GM19468 (cell line): Measurements from ENCODE around the gene GRIA4.

Experiments
- ATAC-seq: cut with Tn5 transposase; IDR thresholded peaks from one replicate; pipeline ENCODE4 v1.9.1; 2021; ENCODE audit warnings: mild to moderate bottlenecking, moderate library complexity, moderate number of reproducible peaks; ENCODE audit not compliant: unreplicated experiment; ENCODE audit errors: extremely low read depth

Gene GRIA4

DNA sequence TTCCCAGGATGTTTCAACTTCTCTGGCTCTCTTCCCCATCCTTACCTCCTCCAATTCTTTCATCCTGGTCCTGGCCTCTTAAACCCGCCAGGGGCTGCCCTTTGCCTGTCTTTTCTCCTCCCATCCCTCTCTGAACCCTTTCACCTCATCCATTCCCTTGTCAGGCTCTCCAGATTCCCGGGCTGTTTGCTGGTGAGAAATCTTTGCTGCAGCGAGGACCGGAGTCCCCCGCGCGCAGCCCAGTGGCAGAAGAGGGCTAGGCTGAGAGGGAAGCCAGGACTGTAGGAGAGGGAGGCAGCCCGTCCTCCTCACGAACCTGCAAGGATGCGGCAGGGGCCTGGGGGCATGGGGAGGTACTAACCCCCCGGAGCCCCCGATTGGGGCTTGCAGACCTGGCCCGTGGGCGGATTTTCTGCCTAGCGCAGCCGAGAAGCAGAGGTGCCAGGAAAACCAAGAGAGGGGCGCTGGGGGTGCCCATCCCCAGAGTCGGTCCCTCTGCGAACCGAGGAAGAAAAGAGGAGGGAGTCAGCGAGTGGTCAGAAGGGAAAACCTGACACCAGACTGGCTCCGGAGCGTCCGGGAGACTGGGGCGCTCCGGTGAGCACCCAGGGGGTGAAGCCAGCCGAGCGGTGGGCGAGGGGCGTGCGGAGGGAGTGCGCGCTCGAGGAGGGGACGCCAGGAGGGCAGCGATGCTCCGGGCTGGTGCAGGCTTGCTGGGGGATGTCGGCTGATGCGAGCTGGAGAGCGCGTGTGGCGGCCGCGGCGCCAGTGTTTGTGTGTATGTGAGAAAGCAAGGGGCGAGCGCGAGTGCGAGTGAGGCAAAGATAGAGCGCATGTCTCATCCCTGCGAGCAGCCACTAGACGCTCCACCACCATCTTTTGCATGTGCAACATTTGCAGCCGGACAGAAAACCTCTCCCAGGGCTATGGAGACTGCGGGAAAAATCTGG is at the start of gene GRIA4:
TSS of gene GRIA4 (plus strand) at position 242 of the 950 bp plus-strand sequence. CDS start 925 bp downstream, outside the sequence.
- no peak for ATAC-seq

DNA sequence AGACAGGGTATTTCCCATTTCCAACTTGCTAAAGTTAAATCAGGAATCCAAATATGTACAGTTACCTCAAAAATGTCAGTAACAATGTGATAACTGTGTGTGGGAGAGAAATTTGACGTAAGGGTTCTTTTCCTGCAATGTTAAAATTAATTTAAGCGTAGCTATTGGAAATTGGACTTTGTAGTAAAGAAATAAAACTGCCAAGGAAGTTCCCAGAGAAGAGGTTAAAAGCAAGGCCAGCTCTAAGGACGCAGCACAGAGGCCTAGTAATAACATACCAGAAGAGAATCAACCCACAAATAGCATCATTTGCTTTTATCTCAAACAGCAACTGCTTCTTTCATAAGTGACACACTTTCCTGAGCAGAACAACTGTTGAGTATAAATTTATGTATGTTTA is 36.8 kb upstream of the GRIA4 start:
- ATAC-seq, result no peak

DNA sequence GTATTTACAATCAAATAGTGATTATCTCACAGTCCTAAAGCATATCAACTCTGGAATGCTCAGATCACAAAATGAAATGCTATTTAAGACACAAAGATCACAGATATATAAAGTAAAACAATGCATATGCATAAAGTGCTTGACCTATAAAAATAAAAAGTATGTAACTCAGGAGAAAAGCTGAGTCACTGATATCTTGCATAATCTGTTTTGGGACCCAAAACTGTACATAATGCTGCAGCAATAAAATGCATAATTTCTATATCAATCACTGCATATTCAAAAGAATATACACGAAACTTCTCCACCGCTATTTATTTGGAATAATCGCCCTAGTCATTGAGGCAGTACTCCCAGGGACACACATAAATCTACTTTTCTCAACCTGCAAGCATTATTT is 34.9 kb upstream of the GRIA4 start:
- ATAC-seq, result no peak

DNA sequence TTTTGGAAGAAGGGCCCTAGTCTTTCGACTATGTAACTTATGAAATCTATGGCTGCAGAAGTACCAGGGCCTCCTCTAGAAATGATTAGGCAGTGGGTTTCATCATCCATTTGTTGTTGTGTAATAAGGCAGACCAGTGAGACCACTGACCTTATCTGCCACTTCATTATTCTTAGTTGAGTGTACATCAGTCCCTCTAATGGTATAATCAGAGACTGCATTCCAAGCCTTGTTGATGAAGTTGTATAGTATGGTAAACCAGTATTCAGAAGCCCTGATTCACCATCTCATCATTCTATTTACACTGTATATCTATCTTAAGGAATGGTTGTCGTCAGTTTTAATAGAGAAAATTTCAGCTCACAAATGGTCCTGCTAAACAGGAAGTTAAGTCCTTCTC is 32.2 kb upstream of the GRIA4 start:
- no peak for ATAC-seq

DNA sequence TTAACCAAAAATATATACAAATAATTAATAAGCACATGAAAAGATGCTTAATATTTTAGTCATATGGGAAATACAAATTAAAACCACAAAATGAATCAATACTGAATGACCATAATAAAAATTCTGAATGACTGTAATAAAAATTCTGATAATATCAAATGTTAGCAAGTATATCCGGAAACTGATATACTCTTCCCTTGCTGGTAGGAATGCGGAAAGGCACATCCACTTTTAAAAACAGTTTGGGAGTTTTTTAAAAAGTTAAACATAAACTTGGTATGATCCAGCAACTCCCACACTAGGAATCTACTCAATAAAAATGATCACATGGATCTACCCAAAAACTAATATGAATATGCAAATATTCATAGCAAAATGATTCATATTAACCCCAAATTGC is 30.8 kb upstream of the GRIA4 start:
- no peak for ATAC-seq

DNA sequence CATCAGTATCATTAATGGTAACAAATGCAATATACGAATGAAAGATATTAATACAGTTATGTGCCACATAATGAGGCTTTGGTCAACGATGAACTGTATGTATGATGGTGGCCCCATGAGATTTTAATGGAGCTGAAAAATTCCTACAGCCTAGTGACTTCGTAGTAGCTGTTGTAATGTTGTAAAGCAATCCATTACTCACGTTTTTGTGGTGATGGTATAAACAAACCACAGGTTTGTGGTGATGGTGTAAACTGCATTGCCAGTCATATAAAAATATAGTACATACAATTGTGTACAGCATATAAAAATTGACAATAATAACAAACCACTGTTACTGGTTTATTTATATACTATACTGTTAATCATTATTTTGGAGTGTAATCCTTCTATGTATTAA is 27.4 kb upstream of the GRIA4 start:
- no peak for ATAC-seq

GRCh38 chr11:105588001-105588400 is 21.9 kb upstream of the GRIA4 start:
- no peak for ATAC-seq

- no peak for ATAC-seq
These were observed 20.5 kb upstream of the GRIA4 start for GRCh38 chr11:105589346-105589745.

DNA sequence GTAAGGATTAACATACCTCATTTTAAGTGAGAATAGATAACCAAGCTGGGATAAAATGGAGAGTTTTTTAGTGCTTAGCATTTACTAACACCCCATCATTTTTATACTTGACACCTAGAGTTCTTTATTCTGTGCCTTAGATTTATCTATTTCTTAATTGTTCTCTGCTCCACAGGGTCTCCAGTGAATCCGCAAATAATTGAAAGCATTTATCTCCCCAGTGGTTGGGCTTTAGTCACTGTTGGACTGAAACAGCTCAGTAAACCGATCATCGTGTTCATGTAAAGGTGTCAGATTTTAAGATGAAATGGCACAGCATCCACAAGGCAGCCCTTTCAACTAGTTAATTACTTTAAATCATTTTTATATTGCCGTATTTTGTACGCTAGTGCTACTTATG is 17.8 kb upstream of the GRIA4 start:
- ATAC-seq, result no peak

DNA sequence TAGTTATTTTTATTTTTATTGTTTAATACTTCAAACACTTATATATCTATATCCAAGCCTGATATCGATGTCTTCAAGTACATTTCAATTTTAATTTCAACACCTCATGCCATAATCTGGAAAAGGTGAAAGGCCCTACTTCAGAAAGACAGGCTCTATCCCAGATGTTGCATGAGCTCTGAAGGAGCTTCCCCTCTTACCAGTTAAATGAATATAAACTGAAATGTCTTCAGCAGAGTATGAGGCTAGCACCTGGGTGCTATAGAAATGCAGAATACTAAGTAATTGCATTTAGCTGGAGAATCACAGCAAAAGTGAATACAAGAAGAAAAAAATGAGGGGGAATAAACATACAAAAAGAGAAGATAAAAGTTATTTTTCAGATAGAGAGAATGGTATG is 11.5 kb upstream of the GRIA4 start:
- ATAC-seq, result no peak

GRCh38 chr11:105603156-105603555 is 6.7 kb upstream of the GRIA4 start:
- no peak for ATAC-seq

DNA sequence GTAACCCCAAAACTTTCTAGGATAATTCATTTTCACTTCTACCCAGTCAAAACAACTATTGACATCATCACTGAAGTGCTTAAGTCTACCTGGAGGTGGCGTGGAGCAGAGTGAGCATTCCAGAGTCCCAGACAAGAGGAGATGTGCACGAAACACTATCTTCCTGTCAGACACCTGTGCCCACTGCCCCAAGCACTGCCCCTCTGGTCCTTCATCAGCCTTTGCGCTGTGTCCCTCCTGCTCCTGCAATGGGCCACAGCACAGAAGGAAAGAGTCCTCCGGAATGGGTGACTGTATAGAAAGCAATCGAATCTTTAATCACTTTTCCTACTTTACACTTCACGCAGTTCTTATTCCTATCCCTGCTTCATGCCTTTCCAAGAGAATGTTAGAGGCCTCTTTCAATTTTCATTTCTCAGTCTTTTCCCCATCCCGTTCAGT is 512 bp upstream of the GRIA4 start:
- peak; percentile 70 for ATAC-seq

- ATAC-seq, result no peak
These were observed 1.1 kb downstream of the GRIA4 start for GRCh38 chr11:105610871-105611571.

DNA sequence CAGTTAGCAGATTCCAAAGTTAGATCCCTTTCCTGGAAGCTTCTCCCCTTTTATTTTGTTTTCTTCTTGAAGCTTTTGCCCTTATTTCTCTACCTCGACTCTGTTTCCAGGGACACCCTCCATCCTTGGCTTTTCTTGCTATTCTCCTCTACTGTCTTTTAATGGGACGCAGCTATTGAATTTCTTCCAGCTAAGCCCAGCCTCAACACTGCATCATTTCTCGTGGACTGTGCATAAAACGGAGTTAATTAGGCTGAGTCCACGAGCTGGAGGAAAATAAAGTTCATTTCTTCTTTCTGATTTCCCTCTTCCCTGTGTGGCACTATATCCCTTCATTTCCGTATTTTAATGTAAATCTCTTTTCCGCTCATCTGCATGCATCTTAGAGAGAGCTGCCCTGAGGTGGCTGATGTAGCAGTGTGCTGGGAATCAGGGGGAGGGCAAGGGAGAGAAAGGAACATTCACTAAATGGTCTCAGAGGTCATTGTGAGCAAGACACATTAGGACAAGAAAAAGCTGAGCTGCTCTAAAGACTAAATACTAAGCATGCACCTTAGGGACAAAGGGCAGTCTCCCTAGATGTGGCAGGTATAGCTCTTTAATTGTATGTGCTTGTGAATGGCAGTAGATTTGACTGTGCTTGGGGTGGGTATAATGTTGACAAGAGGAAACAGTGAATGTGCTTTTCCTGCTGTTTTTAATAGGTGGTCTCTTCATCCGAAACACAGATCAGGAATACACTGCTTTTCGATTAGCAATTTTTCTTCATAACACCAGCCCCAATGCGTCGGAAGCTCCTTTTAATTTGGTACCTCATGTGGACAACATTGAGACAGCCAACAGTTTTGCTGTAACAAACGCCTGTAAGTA is 1.9 kb downstream of the GRIA4 start:
- ATAC-seq, result no peak

DNA sequence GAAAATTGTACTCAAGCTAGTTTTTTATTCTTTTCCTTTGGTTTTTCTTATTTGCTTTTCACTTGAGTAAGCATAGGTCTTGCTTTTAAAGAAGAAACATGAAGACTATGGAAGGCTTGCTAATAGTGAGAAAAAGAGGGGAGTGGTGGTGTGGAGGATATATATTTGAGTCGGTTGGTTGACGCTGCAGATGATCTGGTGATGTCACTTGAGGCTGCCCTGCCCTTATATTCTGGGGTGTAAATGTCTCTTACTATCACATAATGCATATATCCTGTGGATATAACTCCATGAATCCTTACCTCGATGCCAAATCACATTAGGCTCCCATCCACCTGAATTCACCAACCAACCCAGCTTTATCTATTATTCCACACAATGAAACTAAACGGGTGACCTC is 2.9 kb downstream of the GRIA4 start:
- no peak for ATAC-seq

GRCh38 chr11:105613183-105613582 is 3.3 kb downstream of the GRIA4 start:
- ATAC-seq, result no peak

- ATAC-seq, result no peak
These were observed 8.6 kb downstream of the GRIA4 start for GRCh38 chr11:105618343-105618955.

- no peak for ATAC-seq
These were observed 9.7 kb downstream of the GRIA4 start for GRCh38 chr11:105619556-105619955.

GRCh38 chr11:105622016-105622415 is 12.1 kb downstream of the GRIA4 start:
- ATAC-seq, result no peak

DNA sequence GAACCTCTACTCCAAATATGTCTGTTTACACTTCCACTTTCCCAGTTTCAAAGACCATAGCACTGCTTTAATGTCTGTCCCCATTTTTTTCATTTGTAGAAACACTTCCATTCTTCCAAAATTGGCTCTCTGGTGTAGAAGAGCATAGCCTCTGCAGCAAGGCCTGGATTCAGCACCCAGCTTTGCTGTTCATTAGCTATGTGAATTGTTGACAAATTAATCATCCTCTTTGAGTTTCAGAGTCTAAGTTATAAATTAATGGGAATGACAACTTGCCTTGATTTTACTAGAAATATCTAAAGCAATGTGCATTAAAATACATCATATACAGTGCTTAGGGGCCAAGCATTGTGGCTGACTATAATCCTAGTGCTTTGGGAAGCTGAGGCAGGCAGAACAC is 22.4 kb downstream of the GRIA4 start:
- ATAC-seq, result no peak
